ENCODE data around the gene PTGR3. TPM values are rescaled to one million over a fixed set of nuclear protein-coding genes. Genes with fewer than 3 reads are reported as not detected.

Gene PTGR3
- total RNA-seq, 1 experiment from 2014 or later: 1.6 TPM

DNA sequence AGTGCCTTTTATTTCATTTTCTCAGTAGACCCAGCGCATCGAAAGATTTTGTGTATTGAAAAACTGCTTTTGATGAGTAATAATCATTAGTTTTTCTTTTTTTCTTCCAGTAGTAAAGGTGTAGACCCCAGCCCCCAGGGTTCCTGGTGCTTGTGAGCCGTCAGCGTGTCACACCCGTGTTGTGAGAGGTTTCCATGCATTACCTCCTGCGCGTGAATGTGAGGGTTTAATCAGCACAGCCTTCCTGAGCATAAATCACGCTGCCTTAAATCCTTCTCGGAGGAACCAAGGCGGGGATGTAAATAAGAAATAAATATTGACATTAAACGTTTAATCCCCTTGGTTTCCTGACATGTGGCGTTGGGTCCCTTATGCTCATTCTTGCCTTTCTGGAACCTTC, 26.0 kb upstream of the PTGR3 start:
- no peak overlapping the region for H3T11ph ChIP-seq (ENCODE audit: low read length)
- H3K9ac ChIP-seq (ENCODE audit: extremely low read depth, insufficient read length, low read length): no peak overlapping the region
- H3K27ac Mint-ChIP-seq: no peak overlapping the region
- no peak overlapping the region for H2BK15ac ChIP-seq (ENCODE audit: low read depth, low read length)
- H2AK5ac ChIP-seq (ENCODE audit: insufficient read length, low read length): no peak overlapping the region
- no peak overlapping the region for H2BK12ac ChIP-seq (ENCODE audit: insufficient read length, low read depth, low read length)
- WGBS (ENCODE audit: extremely low coverage, insufficient read length, low lambda C conversion rate): no CpG with 5 or more reads among the region's 12 CpGs
- H3K23ac ChIP-seq (ENCODE audit: insufficient read length, low read depth, low read length): no peak overlapping the region
- H3K14ac ChIP-seq (ENCODE audit: insufficient read depth, low read length): no peak overlapping the region
- H3K27me3 Mint-ChIP-seq (ENCODE audit: low read depth): no peaks in the 10 kb centered on the region
- no peak overlapping the region for H3K27ac ChIP-seq (ENCODE audit: insufficient read length, low read depth, low read length)
- no peaks in the 10 kb centered on the region for H3K36me3 Mint-ChIP-seq (ENCODE audit: insufficient read depth in 1 of 3, low read depth in 3 of 3)
- no peaks in the 10 kb centered on the region for H3K23me2 ChIP-seq (ENCODE audit: insufficient read length, low read depth, low read length, poor library complexity, severe bottlenecking)
- TF ChIP-seq, protein P1, sequence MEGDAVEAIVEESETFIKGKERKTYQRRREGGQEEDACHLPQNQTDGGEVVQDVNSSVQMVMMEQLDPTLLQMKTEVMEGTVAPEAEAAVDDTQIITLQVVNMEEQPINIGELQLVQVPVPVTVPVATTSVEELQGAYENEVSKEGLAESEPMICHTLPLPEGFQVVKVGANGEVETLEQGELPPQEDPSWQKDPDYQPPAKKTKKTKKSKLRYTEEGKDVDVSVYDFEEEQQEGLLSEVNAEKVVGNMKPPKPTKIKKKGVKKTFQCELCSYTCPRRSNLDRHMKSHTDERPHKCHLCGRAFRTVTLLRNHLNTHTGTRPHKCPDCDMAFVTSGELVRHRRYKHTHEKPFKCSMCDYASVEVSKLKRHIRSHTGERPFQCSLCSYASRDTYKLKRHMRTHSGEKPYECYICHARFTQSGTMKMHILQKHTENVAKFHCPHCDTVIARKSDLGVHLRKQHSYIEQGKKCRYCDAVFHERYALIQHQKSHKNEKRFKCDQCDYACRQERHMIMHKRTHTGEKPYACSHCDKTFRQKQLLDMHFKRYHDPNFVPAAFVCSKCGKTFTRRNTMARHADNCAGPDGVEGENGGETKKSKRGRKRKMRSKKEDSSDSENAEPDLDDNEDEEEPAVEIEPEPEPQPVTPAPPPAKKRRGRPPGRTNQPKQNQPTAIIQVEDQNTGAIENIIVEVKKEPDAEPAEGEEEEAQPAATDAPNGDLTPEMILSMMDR (conservative IDR thresholded peaks at IDR 0.05): no peak
- no peak overlapping the region for H2BK20ac ChIP-seq (ENCODE audit: low read depth, low read length, poor library complexity, severe bottlenecking)
- no peak for DNase-seq
- H3K79me2 ChIP-seq (ENCODE audit: insufficient read depth, low read length): no peaks in the 10 kb centered on the region
- H4K20me1 ChIP-seq (ENCODE audit: control insufficient read depth, insufficient read depth, insufficient read length): no peaks in the 10 kb centered on the region
- H3K27me3 ChIP-seq (ENCODE audit: insufficient read depth, low read length): peaks cover 2% of the 10 kb centered on the region; the same call in 1 of the 2 replicates
- no peaks in the 10 kb centered on the region for H3K79me1 ChIP-seq (ENCODE audit: insufficient read depth, low read depth, low read length, poor library complexity, severe bottlenecking)
- no peak overlapping the region for H4K8ac ChIP-seq (replicated peaks; ENCODE audit: insufficient read length, low read depth, low read length)
- H4K5ac ChIP-seq (ENCODE audit: insufficient read length, low read depth, low read length): no peak overlapping the region
- H3K9me3 Mint-ChIP-seq: no peaks in the 10 kb centered on the region; a peak in 1 of 5 replicates
- no peak overlapping the region for H3K56ac ChIP-seq (ENCODE audit: insufficient read length, low read depth, low read length)
- H3K18ac ChIP-seq (ENCODE audit: insufficient read length, low read depth, low read length): no peak overlapping the region
- no peaks in the 10 kb centered on the region for H3K9me3 ChIP-seq (ENCODE audit: control insufficient read depth, low read depth, low read length)
- H3K4ac ChIP-seq (ENCODE audit: low read depth, low read length): no peak overlapping the region
- H3K4me1 ChIP-seq (ENCODE audit: insufficient read depth, low read length): no peaks in the 10 kb centered on the region
- H2AFZ ChIP-seq (ENCODE audit: low read length): no peak overlapping the region
- H3K4me3 Mint-ChIP-seq: no peak overlapping the region
- H2BK5ac ChIP-seq (ENCODE audit: insufficient read length, low read length): no peak overlapping the region
- H3K4me1 Mint-ChIP-seq: no peaks in the 10 kb centered on the region
- H2BK120ac ChIP-seq (ENCODE audit: low read depth, low read length, poor library complexity, severe bottlenecking): no peak overlapping the region
- H4K91ac ChIP-seq (ENCODE audit: insufficient read length, low read depth, low read length): no peak overlapping the region
- no peak overlapping the region for H3K4me2 ChIP-seq (ENCODE audit: insufficient read depth, insufficient read length, low read length)
